ENCODE results near the gene FAF1.

DNA sequence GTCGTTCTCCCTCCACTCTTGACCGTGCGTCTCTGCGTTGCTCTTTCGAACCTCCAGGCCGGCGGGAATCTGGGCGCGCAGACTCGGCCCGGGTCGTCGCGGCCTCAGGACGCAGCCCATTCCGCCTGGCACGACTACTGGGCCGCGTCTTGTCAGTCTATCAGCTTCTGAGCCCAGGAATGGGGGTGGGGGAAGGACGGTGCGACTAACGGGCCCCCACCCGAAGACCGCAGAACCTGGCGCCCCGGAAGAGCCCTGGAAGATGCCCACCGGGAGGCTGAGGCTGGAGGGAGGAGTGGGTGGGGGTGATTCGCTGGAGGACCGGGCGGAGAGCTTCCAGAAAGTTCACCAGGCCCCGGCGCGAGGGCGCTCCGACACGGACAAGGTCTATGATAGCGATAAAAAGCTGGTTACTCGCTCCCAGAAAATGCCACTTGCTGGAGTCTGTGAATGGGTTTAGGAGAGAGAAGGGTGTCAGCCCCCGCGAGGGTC is 535.1 kb downstream of the FAF1 start:
- no peak for TF ChIP-seq POLR2A (IDR thresholded peaks at IDR 0.05; ENCODE audit: low read length)
- TF ChIP-seq GATA1 (IDR thresholded peaks at IDR 0.05; ENCODE audit: low read depth, low read length), result no peak
